Measurements from ENCODE around the gene GNRHR.
"Not testable (repeated sequence)": the region's sequence is repeated elsewhere in the genome, so short reads cannot be mapped to it uniquely, and the experiment has no call there.

Gene GNRHR

GRCh38 chr4:67730511-67730910 lies 23.7 kb downstream of the GNRHR start:
- not testable (repeated sequence) for H3K4me1 ChIP-seq (ENCODE audit: control insufficient read depth, insufficient read depth, low read length); H3K27me3 ChIP-seq (ENCODE audit: control insufficient read depth, insufficient read depth, low read length); H3K36me3 ChIP-seq (ENCODE audit: control insufficient read depth, insufficient read depth, low read length); H3K9me3 ChIP-seq (ENCODE audit: control insufficient read depth, insufficient read depth, low read length); H3K27ac ChIP-seq (ENCODE audit: low read length); DNase-seq (ENCODE audit: low read depth, low spot score); H3K4me3 ChIP-seq (ENCODE audit: low read length)
- no CpG with 5 or more reads among the region's 3 CpGs for WGBS (ENCODE audit: insufficient coverage, insufficient read length)

GRCh38 chr4:67727124-67727850 lies 26.9 kb downstream of the GNRHR start:
- DNase-seq (ENCODE audit: low read depth, low spot score), result no peak
- Histone ChIP-seq H3K27ac (ENCODE audit: low read length) (no peak overlapping the region), H3K36me3 (ENCODE audit: control insufficient read depth, insufficient read depth, low read length) (no peaks in the 10 kb centered on the region), H3K27me3 (ENCODE audit: control insufficient read depth, insufficient read depth, low read length) (no peaks in the 10 kb centered on the region), H3K4me1 (ENCODE audit: control insufficient read depth, insufficient read depth, low read length) (peaks cover 2% of the 10 kb centered on the region; the same call in 1 of the 2 replicates), H3K9me3 (ENCODE audit: control insufficient read depth, insufficient read depth, low read length) (no peaks in the 10 kb centered on the region), H3K4me3 (ENCODE audit: low read length) (no peak overlapping the region)
- no CpG with 5 or more reads among the region's 4 CpGs for WGBS (ENCODE audit: insufficient coverage, insufficient read length)

GRCh38 chr4:67725981-67726380 lies 28.2 kb downstream of the GNRHR start:
- WGBS (ENCODE audit: insufficient coverage, insufficient read length), result no CpG with 5 or more reads among the region's 4 CpGs
- Histone ChIP-seq H3K4me1 (ENCODE audit: control insufficient read depth, insufficient read depth, low read length) (peaks cover 2% of the 10 kb centered on the region; the same call in 1 of the 2 replicates), H3K27me3 (ENCODE audit: control insufficient read depth, insufficient read depth, low read length) (no peaks in the 10 kb centered on the region), H3K4me3 (ENCODE audit: low read length) (no peak overlapping the region), H3K27ac (ENCODE audit: low read length) (no peak overlapping the region), H3K9me3 (ENCODE audit: control insufficient read depth, insufficient read depth, low read length) (no peaks in the 10 kb centered on the region), H3K36me3 (ENCODE audit: control insufficient read depth, insufficient read depth, low read length) (no peaks in the 10 kb centered on the region)
- DNase-seq (ENCODE audit: low read depth, low spot score), result no peak

GRCh38 chr4:67725132-67725531 lies 29.1 kb downstream of the GNRHR start:
- no peaks in the 10 kb centered on the region for H3K36me3 ChIP-seq (ENCODE audit: control insufficient read depth, insufficient read depth, low read length)
- no CpG with 5 or more reads among the region's 1 CpG for WGBS (ENCODE audit: insufficient coverage, insufficient read length)
- H3K4me1 ChIP-seq (ENCODE audit: control insufficient read depth, insufficient read depth, low read length), result peaks cover 2% of the 10 kb centered on the region; the same call in 1 of the 2 replicates
- H3K27ac ChIP-seq (ENCODE audit: low read length), result no peak overlapping the region
- H3K4me3 ChIP-seq (ENCODE audit: low read length), result no peak overlapping the region
- H3K9me3 ChIP-seq (ENCODE audit: control insufficient read depth, insufficient read depth, low read length), result no peaks in the 10 kb centered on the region
- H3K27me3 ChIP-seq (ENCODE audit: control insufficient read depth, insufficient read depth, low read length), result no peaks in the 10 kb centered on the region
- DNase-seq (ENCODE audit: low read depth, low spot score), result no peak

DNA sequence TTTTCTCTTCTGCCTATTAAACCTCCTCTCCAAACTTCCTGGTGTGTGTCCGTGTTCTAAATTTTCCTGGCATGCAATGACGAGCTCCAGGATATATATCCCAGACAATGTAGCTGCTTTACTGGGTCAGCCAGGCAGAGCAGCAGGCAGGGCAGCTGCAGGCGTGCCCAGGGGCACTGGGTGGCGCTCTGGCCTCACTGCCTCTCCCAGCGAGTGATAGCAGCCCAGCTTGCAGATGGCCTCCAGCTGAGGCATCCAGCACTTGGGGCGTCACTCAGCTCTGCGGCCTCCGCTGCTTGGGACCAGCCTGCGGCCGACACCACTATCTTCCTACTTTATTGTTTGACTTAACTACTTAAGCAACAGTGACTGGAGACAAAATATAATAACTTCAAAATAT lies 30.2 kb downstream of the GNRHR start:
- H3K27ac ChIP-seq (ENCODE audit: low read length), result no peak overlapping the region
- H3K4me3 ChIP-seq (ENCODE audit: low read length), result no peak overlapping the region
- H3K36me3 ChIP-seq (ENCODE audit: control insufficient read depth, insufficient read depth, low read length), result no peaks in the 10 kb centered on the region
- no peaks in the 10 kb centered on the region for H3K9me3 ChIP-seq (ENCODE audit: control insufficient read depth, insufficient read depth, low read length)
- H3K4me1 ChIP-seq (ENCODE audit: control insufficient read depth, insufficient read depth, low read length), result peaks cover 2% of the 10 kb centered on the region; the same call in 1 of the 2 replicates
- H3K27me3 ChIP-seq (ENCODE audit: control insufficient read depth, insufficient read depth, low read length), result no peaks in the 10 kb centered on the region
- DNase-seq (ENCODE audit: low read depth, low spot score), result peak; percentile 35
- WGBS (ENCODE audit: insufficient coverage, insufficient read length), result no CpG with 5 or more reads among the region's 10 CpGs

DNA sequence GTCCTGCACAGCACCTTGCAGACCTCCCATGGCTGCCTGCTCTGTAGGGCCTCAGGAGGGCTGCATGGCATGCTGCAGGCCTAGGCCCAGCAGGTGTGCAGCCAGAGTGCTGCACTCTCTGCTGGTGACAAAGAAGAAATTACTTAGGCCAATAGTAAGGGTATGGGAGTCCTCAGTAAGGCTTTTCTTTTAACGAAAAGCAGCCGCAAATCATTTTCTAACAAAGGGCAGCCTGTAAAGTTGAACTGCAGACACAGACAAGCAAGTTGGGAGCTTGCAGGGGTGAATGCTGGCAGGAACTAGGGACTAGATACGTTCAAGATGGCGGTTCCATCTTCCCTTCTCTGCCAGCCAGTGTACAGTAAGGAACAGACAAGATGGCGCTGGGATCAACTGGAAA lies 30.8 kb downstream of the GNRHR start:
- no peak for DNase-seq (ENCODE audit: low read depth, low spot score)
- Histone ChIP-seq H3K9me3 (ENCODE audit: control insufficient read depth, insufficient read depth, low read length) (no peaks in the 10 kb centered on the region), H3K4me3 (ENCODE audit: low read length) (no peak overlapping the region), H3K36me3 (ENCODE audit: control insufficient read depth, insufficient read depth, low read length) (no peaks in the 10 kb centered on the region), H3K27ac (ENCODE audit: low read length) (no peak overlapping the region), H3K4me1 (ENCODE audit: control insufficient read depth, insufficient read depth, low read length) (peaks cover 2% of the 10 kb centered on the region; the same call in 1 of the 2 replicates), H3K27me3 (ENCODE audit: control insufficient read depth, insufficient read depth, low read length) (no peaks in the 10 kb centered on the region)
- no CpG with 5 or more reads among the region's 5 CpGs for WGBS (ENCODE audit: insufficient coverage, insufficient read length)

- no peaks in the 10 kb centered on the region for H3K9me3 ChIP-seq (ENCODE audit: control insufficient read depth, insufficient read depth, low read length)
- WGBS (ENCODE audit: insufficient coverage, insufficient read length), result no CpG with 5 or more reads among the region's 9 CpGs
- no peak overlapping the region for H3K4me3 ChIP-seq (ENCODE audit: low read length)
- H3K27me3 ChIP-seq (ENCODE audit: control insufficient read depth, insufficient read depth, low read length), result no peaks in the 10 kb centered on the region
- H3K4me1 ChIP-seq (ENCODE audit: control insufficient read depth, insufficient read depth, low read length), result peaks cover 2% of the 10 kb centered on the region; the same call in 1 of the 2 replicates
- no peaks in the 10 kb centered on the region for H3K36me3 ChIP-seq (ENCODE audit: control insufficient read depth, insufficient read depth, low read length)
- no peak overlapping the region for H3K27ac ChIP-seq (ENCODE audit: low read length)
- no peak for DNase-seq (ENCODE audit: low read depth, low spot score)
Measured at GRCh38 chr4:67721770-67722597, 32.2 kb downstream of the GNRHR start.

DNA sequence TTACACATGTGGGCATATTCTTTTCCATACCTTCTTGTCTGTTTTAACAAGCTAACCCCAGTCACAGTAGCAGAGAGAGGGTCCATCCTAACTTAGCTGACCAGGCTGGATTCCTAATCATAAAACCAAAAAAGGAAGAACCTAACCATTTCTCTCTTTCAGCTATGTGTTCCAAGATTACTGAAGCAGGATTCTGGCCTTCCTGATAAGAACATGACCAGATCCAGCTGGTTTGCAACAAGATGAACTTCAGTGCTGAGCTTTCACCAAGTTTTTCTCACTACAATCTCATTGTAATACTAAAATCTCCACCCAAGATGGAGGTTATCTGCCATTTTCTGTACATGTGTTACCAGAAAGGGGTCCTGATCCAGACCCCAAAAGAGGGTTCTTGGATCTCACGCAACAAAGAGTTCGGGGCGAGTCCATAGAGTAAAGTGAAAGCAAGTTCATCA lies 32.8 kb downstream of the GNRHR start:
- no peak for DNase-seq (ENCODE audit: low read depth, low spot score)
- Histone ChIP-seq H3K36me3 (ENCODE audit: control insufficient read depth, insufficient read depth, low read length) (no peaks in the 10 kb centered on the region), H3K9me3 (ENCODE audit: control insufficient read depth, insufficient read depth, low read length) (no peaks in the 10 kb centered on the region), H3K27ac (ENCODE audit: low read length) (no peak overlapping the region), H3K4me1 (ENCODE audit: control insufficient read depth, insufficient read depth, low read length) (peaks cover 2% of the 10 kb centered on the region; the same call in 1 of the 2 replicates), H3K4me3 (ENCODE audit: low read length) (no peak overlapping the region), H3K27me3 (ENCODE audit: control insufficient read depth, insufficient read depth, low read length) (no peaks in the 10 kb centered on the region)
- no CpG with 5 or more reads among the region's 3 CpGs for WGBS (ENCODE audit: insufficient coverage, insufficient read length)

DNA sequence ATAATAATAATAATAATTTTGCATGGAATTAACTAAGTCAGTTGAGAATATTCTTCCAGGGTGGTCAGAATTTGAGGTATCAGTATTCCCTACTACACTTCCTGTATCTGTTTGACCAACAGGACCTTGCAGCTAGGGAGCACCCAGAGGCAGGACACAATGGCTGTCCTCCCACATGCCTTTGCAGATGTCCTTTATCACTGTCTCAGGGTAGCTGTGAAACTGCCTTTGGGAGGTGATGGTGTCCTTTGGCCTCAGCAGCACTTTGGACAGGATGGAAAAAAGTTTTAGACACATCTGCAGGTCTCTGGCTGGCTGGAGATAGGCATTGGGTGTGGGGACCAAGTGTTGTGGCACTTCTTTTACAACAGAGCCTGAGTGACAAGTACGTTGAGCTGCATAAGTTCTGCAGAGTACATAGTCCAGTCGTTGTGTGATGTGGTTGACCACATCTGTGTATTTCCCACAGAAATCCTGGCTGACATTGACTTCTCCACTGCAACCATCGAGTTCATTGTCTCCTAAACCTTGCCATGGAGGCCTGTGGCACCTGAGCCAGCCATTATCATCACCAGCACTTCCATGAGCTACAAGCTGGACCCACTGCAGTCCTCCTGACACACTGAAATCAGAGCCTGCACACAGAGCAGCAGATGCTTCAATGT lies 34.1 kb downstream of the GNRHR start:
- Histone ChIP-seq H3K4me3 (ENCODE audit: low read length) (no peak overlapping the region), H3K27ac (ENCODE audit: low read length) (no peak overlapping the region), H3K4me1 (ENCODE audit: control insufficient read depth, insufficient read depth, low read length) (peaks cover 2% of the 10 kb centered on the region; the same call in 1 of the 2 replicates), H3K36me3 (ENCODE audit: control insufficient read depth, insufficient read depth, low read length) (no peaks in the 10 kb centered on the region), H3K9me3 (ENCODE audit: control insufficient read depth, insufficient read depth, low read length) (no peaks in the 10 kb centered on the region), H3K27me3 (ENCODE audit: control insufficient read depth, insufficient read depth, low read length) (no peaks in the 10 kb centered on the region)
- WGBS (ENCODE audit: insufficient coverage, insufficient read length), result no CpG with 5 or more reads among the region's 3 CpGs
- DNase-seq (ENCODE audit: low read depth, low spot score), result no peak

GRCh38 chr4:67718848-67719247 lies 35.3 kb downstream of the GNRHR start:
- Histone ChIP-seq H3K4me3 (ENCODE audit: low read length) (no peak overlapping the region), H3K4me1 (ENCODE audit: control insufficient read depth, insufficient read depth, low read length) (peaks cover 2% of the 10 kb centered on the region; the same call in 1 of the 2 replicates), H3K27ac (ENCODE audit: low read length) (no peak overlapping the region), H3K27me3 (ENCODE audit: control insufficient read depth, insufficient read depth, low read length) (no peaks in the 10 kb centered on the region), H3K9me3 (ENCODE audit: control insufficient read depth, insufficient read depth, low read length) (no peaks in the 10 kb centered on the region), H3K36me3 (ENCODE audit: control insufficient read depth, insufficient read depth, low read length) (no peaks in the 10 kb centered on the region)
- WGBS (ENCODE audit: insufficient coverage, insufficient read length), result no CpG with 5 or more reads among the region's 2 CpGs
- DNase-seq (ENCODE audit: low read depth, low spot score), result no peak
